ENCODE data around the gene PRKCH.

Gene PRKCH

GRCh38 chr14:61321385-61322010, at the start of gene PRKCH:
PRKCH (plus strand) TSS chr14:61321579; CDS start chr14:61322102, 523 bp downstream.
- peak in 1 of 2 experiments; percentile 38 for DNase-seq

DNA sequence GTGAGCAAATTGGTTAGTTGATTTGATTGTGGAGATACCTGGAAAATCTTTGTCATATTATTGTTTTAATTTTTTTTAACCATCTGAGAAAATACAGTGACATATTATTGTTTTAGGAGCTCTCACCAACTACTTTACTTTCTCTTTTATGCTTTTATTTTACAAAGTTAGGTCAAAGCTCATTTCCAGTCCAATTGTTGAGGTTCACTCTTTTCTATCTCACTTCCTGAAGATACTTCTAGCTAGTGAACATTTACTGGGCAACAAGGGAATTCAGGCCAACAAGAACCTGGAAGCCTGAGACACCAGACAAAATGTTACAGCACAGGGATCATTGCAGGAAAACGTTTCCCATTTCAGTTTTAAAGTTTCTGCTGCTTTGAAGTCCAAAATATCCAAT, 44.1 kb upstream of the PRKCH start:
- no peak for DNase-seq

- DNase-seq: no peak
Observed at GRCh38 chr14:61277784-61278183, 43.6 kb upstream of the PRKCH start.

- no peak for DNase-seq
Observed at GRCh38 chr14:61279082-61279481, 42.3 kb upstream of the PRKCH start.

GRCh38 chr14:61280092-61280525, 41.3 kb upstream of the PRKCH start:
- DNase-seq: no peak

DNA sequence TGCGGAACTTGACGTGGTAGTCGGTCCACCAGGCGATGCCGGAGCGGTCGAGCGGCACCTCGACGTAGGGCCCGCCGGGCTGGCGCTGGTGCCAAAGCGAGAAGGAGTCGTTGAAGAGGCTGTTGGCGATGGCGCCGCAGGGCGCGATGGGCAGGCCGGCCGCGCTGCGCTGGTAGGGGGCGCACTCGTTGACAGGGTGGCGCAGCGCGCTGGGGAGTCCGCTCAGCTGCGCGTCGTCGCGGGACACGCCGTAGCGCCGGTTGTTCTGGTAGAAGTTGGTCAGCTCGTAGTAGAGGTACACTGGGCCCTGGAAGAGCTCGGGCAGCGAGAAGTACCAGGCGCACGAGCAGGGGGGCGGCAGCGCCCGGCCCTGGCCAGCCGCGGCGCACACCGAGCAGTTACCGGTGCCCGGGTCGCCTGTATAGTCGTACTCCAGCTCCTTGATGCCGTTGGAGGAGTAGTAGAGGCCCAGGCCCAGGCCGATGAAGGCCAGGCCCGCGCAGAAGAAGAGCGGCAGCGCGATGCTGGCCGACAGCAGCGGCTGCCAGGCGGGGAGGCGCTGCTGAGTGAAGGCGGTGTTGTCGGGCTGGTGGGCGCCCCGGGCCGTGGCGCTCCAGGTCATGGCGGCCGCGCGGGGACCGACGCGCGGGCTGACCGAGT, 40.7 kb upstream of the PRKCH start:
- no peak for DNase-seq

DNA sequence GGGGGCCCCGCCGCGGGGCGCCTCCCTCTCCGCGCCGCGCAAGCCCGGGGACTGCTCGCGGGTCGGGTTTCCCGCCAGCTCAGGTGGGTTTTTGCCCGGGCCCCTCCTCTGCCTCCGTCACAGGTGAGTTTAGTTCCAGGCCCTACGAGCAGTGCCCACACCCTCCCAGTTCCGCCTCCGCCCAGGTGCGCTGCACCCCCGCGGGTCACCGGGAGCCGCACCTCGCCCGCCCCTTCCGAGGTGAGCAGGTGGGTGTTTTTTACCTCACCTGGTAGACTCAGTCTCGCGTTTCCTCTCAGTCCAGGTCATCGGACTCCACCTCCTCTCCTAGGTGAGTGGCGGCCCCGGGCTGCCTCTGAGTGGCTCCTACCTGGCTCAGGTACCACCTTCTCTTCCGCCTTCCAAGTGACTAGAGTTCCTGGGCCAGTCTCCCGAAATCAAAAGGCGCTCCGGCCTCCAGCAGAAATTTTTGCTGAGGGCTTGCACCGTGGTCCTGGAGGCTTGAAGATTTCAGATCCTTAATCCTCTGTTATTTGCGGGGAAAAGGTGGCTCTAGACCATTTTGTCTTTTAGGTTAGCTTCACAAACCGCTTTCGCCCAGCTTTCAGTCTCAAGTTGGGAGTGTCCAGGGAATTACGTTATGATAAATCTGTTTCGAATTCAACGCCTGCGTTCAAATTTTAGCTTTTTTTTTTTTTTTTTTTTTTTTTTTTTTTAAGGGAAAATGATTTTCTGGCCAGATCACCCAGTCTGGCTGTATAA, 40.0 kb upstream of the PRKCH start, which contains the start of gene TMEM30B:
TSS of gene TMEM30B (minus strand) at position 153 of the 762 bp plus-strand sequence. CDS start 191 bp downstream, outside the sequence.
- DNase-seq: no peak

GRCh38 chr14:61281948-61282275, 39.5 kb upstream of the PRKCH start:
- DNase-seq: no peak

DNA sequence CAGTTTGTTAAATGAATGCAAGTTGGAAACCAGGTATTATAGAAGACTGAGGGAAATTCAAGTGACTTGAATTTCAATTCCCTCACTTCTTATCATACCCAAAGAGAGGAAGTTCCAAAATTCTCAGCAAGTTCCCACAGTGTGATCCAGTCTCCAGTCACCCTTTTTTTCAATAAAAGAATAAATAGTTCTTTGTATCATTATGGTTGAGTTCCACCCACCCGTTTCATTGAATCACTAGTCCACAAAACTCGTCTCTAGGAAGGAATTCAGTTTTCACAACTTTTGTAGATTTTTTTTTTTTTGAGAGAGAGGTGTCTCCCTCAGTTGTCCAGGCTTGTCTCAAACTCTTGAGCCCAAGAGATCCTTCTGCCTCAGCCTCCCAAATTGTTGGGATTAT, 38.6 kb upstream of the PRKCH start:
- DNase-seq: no peak

DNA sequence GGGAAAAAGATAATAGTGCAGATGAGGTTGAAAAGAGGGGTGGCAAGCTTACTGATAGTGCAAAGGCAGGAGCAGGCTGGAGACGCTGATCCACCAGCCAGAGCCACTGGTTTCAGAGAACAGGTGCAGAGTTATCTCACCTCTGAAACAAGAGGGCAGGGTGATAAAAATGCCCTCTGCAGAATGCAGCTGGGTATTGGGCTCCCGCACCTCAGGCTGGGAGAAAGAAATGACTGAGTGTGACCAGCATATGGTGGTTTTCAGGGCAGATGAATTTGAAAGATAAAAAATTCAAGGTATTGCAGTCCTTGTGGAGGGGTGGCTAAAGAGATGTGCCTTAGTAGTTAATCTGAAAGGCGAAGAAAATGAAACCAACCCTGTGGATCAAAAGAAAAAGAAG, 37.4 kb upstream of the PRKCH start:
- DNase-seq: no peak

DNA sequence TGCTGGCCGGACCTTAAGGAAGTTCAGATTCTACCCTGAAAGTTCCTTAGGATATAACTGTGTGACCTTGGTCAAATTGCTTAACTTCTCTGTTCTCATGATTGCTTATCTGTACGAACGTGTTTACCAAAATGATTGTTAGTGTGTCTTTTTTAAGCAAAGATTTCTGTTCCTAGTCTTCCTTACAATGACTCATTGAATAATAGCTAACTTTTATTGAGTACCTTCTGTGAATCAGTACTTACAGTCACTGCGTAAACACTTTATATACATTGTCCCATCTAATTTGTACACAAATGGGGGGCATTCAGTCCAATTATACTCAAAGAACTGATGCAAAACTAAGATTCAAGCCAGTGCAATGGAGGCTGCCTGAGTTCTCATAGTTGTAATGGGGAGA, 36.0 kb upstream of the PRKCH start:
- no peak for DNase-seq

DNA sequence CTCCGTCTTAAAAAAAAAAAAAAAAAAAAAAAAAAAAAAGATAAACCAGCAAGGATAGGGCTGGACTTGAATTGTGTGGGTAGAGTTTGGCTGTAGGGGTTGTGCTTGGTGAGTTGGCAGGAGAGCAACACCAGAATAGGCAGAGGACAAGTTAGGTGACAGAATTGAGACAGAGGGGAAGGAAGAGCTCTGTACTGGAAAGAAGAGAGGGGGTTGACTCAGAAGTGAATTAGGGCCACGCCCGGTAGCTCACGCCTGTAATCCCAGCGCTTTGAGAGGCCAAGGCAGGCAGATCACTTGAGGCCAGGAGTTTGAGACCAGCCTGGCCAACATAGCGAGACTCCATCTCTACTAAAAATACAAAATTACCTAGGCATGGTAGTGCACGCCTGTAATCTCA, 34.2 kb upstream of the PRKCH start:
- DNase-seq: no peak

GRCh38 chr14:61288228-61288627, 33.2 kb upstream of the PRKCH start:
- DNase-seq: no peak

GRCh38 chr14:61288720-61289119, 32.7 kb upstream of the PRKCH start:
- no peak for DNase-seq

DNA sequence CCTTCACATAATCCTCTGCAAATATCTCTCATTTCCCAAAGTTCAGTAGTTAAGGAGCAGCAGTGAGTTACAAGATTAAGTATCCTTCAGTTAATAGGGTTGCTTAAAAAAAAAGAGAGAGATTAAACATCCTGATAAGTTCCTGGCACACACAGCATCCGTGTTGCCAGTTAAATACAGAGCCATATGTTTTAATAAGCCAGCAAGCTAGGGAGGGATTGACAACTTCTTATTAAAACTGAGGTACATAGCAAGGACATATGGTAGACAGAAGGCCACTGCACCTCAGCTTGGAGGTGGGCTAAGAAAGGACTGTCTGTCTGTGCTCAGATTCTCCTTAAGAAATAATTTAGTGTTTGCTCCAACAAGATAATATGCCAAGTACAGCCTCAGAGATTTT, 30.7 kb upstream of the PRKCH start:
- no peak for DNase-seq

- no peak for DNase-seq
Observed at GRCh38 chr14:61296151-61296550, 25.2 kb upstream of the PRKCH start.

GRCh38 chr14:61296719-61297502, 24.5 kb upstream of the PRKCH start:
- peak; percentile 7 to 20 for DNase-seq

GRCh38 chr14:61297581-61297980, 23.8 kb upstream of the PRKCH start:
- DNase-seq: no peak

- DNase-seq: no peak
Observed at GRCh38 chr14:61298824-61299223, 22.6 kb upstream of the PRKCH start.

DNA sequence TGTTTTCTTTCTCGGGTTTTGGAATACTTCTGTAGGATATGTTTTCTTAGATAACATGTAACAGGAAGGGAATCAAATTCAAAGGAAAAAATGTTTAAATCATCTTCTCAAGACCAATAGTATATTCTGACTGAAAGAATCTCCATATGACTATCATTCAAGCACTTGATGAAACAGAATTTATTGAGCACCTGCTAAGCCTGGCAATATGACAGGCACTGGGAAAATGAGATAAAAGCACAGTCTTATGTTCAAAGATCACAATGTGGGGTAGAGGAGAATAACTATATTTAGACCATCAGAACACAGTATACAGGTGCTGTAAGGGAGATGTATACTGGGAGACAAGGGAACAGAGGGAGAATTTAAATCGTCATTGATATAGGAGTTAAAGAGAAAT, 21.2 kb upstream of the PRKCH start:
- no peak for DNase-seq

- DNase-seq: no peak
Observed at GRCh38 chr14:61300754-61301153, 20.6 kb upstream of the PRKCH start.

DNA sequence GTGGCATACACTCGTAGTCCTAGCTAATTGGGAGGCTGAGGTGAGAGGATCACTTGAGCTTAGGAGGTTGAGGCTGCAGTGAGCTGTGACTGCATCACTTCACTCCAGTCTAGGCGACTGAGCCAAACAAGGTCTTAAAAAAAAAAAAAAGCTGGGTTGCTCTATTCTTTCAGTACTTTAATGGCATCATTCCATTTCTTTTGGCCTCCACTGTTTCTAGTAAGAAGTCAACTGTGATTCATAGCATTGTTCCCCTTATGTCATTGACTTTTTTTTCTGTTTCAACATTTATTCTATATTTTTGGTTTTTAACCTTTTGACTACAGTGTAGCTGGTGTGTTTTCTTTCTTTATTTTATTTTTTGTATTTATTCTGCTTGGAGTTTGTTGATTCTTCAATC, 16.7 kb upstream of the PRKCH start:
- no peak for DNase-seq

DNA sequence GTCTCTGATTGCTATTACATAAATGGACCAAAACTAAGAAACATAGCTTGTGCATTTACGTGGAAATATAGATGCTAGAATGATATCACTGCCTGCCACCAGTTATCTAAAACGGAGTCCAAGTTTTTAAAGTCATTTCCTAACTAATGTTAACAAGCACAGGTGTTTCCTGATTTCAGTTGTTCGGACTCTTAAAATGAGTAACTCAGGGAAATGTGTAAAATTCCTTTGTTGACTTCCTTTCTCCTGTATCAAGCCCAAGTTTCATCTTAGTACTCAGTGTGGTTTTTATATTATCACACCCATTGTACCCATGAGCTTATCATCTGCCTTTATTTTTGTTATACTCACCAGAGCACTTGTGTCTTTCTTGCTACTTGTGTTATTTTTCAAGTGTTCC, 13.2 kb upstream of the PRKCH start:
- DNase-seq: no peak

All from SW 1271 (cell line).